BLaER1 (cell line): ENCODE data around the gene ZNF329.

ENCODE experiments used
- H3K27ac ChIP-seq: shearing (Covaris generic); formaldehyde crosslinking; 2 replicates; pipeline ENCODE4 v1.8.1; 2022
- H3K27me3 ChIP-seq: shearing (Covaris generic); formaldehyde crosslinking; 2 replicates; pipeline ENCODE4 v1.8.1; 2022
- H3K36me3 ChIP-seq: shearing (Covaris generic); formaldehyde crosslinking; 2 replicates; pipeline ENCODE4 v1.8.1; 2022
- H3K4me1 ChIP-seq: shearing (Covaris generic); formaldehyde crosslinking; 2 replicates; pipeline ENCODE4 v1.8.1; 2022
- H3K4me2 ChIP-seq: shearing (Covaris generic); formaldehyde crosslinking; 2 replicates; pipeline ENCODE4 v1.8.1; 2022
- H3K4me3 ChIP-seq: shearing (Covaris generic); formaldehyde crosslinking; 2 replicates; pipeline ENCODE4 v1.8.1; 2022
- H3K9ac ChIP-seq: shearing (Covaris generic); formaldehyde crosslinking; 2 replicates; pipeline ENCODE4 v1.8.1; 2022
- H3K9me3 ChIP-seq: shearing (Covaris generic); formaldehyde crosslinking; 2 replicates; pipeline ENCODE4 v1.8.1; 2022
- H4K20me1 ChIP-seq: shearing (Covaris generic); formaldehyde crosslinking; 2 replicates; pipeline ENCODE4 v1.8.1; 2022
- Cebpa-rat ChIP-seq: shearing (Covaris generic); IDR thresholded peaks from 2 replicates; pipeline ENCODE4 v1.8.1; 2022

Gene ZNF329

DNA sequence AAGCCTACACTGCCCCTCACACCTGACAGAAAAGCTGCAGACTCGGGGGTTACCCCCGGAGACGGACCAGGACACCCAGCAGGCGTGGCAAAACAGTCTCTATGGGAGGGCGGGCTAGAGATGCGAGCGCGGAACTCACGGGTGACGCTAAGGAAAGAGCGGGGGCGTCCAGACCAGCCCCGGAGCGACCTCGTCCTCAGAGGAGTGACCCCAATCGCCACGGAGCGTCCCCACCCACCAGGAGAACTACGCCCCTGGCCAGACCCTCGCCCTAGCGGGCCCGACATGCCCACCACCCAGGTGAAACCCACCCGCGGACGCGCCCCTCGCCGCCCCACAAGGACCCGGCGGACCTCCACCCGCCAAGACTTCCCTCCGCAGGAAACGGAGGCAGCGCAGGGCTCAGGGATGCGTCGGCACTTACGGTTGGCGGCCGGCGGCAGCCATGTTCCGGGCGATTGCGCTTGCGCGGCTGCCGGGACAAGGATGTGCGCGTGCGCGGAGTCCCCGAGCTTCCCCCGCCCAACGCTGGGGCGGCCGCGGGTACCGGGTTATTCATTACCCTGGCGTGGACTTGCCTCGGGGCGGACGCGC is at the start of gene ZNF329:
Gene ZNF329, minus strand, starts transcription at position 462 of the 594 bp plus-strand sequence. CDS start 21,286 bp downstream, outside the sequence.
- Histone ChIP-seq H3K27me3 (no peaks in the 10 kb centered on the region), H4K20me1 (no peaks in the 10 kb centered on the region), H3K4me1 (peaks cover 32% of the 10 kb centered on the region), H3K27ac (peak within 1 kb of the TSS; percentile 88), H3K4me3 (peak within 1 kb of the TSS; percentile 82), H3K9me3 (peaks cover 31% of the 10 kb centered on the region), H3K36me3 (peaks cover 14% of the 10 kb centered on the region), H3K9ac (peak within 1 kb of the TSS; percentile 89), H3K4me2 (peak within 1 kb of the TSS; percentile 88)
- TF ChIP-seq Cebpa-rat = no peak

DNA sequence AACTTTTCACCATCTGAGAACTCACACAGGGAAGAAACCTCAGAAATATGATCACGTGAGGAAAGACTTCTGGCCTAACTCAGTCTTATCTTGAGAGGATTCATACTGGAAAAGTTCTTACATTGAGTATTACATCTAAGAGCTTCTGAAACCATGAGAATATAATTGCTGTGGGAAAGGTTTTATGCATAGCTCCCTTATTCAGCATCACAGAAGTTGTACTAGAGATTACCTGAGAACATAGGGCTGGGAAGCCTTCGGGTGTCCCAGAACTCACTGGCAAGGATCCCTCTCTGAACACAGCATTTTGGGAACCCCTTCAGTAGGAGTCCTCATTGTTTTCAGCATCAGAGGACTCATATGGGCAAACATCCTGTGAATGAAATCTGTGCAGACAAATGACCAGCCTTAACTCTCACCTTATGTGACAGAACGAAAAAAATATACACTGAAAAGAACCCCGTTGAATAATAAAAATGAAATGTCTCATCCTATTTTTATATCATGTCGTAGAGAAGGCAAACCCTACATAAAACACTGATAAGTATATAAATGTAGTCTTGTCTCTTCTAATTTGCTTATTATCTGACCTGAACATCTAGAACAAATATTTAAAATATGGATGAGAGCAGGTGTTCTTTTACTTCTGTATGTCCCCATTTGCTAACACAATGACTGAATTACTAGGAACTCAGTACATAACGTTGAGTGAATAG is 46.5 kb upstream of the ZNF329 start:
- no peaks in the 10 kb centered on the region for H4K20me1 ChIP-seq
- 0 out of 2 replicates have a peak, but pooled peaks cover 4% of the 10 kb centered on the region for H3K27me3 ChIP-seq
- H3K4me1 ChIP-seq = no peaks in the 10 kb centered on the region
- peaks cover 100% of the 10 kb centered on the region for H3K9me3 ChIP-seq
- H3K4me2 ChIP-seq = no peak overlapping the region
- H3K36me3 ChIP-seq = peaks cover 100% of the 10 kb centered on the region
- H3K9ac ChIP-seq = no peak overlapping the region
- H3K4me3 ChIP-seq = peak overlapping the region; percentile 41
- TF ChIP-seq Cebpa-rat = no peak
- H3K27ac ChIP-seq = no peak overlapping the region

DNA sequence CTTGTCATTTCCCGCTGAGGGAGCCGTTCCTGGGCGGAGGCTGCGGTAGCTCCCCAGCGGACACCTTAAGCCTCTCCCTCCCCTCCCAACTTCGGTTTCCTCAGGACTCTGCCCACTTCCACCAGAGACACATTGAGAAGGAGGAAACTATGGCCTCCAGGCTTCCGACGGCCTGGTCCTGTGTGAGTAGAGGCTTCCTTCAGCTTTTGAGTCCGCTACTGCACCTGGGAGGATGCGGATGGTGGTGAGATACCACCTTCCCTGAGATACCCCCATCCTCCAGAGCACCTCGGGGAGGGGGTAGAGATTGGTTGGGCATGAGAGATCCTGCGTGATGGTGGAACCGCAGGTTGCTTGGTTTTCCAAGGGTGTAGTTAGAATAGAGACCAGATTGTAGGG is 33.2 kb upstream of the ZNF329 start:
- Histone ChIP-seq H3K27ac (peak overlapping the region; percentile 99), H3K4me1 (peaks cover 11% of the 10 kb centered on the region), H3K9me3 (peaks cover 91% of the 10 kb centered on the region), H3K9ac (peak overlapping the region; percentile 95), H3K4me2 (peak overlapping the region; percentile 83), H3K36me3 (peaks cover 70% of the 10 kb centered on the region), H3K4me3 (peak overlapping the region; percentile 91), H3K27me3 (no peaks in the 10 kb centered on the region), H4K20me1 (no peaks in the 10 kb centered on the region)
- no peak for TF ChIP-seq Cebpa-rat

DNA sequence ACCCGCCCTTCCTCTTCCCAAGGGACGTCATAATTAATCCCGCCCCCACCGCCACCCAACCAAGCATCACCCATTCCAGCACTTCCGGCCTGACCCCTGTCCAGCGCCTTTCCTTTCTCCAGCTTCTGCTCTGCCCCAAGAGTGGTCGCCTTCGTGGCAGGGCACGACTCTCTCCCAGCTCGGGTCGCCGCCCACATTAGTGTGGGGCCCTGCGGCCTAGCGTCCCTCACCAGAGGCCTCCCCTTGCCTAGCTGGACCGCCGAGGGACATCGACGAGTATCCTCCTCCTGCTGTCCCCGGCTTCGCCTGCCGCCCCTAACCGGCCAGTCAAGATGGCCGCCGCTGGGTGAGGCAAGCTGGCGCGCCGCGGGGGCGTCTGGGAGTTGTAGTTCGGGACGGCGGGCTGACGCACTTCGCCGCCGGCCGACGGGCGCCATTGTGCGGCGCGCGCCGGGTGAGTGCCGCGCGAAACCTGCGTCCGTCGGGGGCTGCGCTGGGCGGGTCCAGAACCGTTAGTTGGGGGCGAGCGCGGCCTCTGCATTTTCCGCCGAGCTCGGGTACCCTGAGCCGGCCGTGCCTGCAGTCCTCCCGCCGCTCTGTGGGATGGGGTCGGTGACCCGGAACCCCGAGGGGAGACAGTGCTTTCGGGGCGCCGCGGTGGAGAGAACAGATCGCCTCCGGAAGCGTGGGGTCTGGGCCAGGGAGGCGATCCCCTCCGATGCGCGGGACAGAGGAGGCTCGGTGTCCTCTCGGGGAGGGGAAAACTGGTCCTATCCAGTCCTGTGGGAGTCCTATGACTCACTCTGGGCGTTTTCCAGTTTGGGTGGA is 32.6 kb upstream of the ZNF329 start, which contains the start of gene ZNF274:
Gene ZNF274, plus strand, starts transcription at position 73 of the 828 bp plus-strand sequence. CDS start 905 bp downstream, outside the sequence.
- Histone ChIP-seq H3K27me3 (no peaks in the 10 kb centered on the region), H3K4me3 (peak within 1 kb of the TSS; percentile 91), H4K20me1 (no peaks in the 10 kb centered on the region), H3K9me3 (peaks cover 92% of the 10 kb centered on the region), H3K36me3 (peaks cover 72% of the 10 kb centered on the region), H3K27ac (peak within 1 kb of the TSS; percentile 99), H3K4me1 (peaks cover 11% of the 10 kb centered on the region), H3K4me2 (peak within 1 kb of the TSS; percentile 83), H3K9ac (peak within 1 kb of the TSS; percentile 95)
- no peak for TF ChIP-seq Cebpa-rat

DNA sequence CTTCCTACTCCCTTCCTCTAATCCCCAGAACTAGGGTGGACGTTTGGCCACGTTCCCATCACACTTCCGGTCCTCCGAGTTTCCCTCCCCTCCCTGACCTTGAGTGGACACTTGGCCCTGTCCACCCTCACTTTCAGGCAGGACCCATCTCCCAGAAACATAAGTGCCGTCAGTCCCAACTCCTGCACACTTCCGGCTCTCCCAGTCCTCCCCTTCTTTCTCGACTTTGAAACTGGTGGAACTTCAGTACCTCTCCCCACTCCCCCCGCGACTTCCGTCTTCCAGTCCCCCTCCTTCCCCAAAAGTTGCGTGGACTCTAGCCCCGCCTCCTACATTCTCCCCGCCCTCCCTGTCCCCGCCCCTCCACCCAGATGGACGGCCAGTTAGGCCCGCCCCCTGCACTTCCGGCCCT is 32.0 kb upstream of the ZNF329 start:
- Histone ChIP-seq H3K36me3 (peaks cover 72% of the 10 kb centered on the region), H3K4me3 (peak overlapping the region; percentile 91), H3K27ac (peak overlapping the region; percentile 99), H3K9ac (peak overlapping the region; percentile 95), H3K27me3 (no peaks in the 10 kb centered on the region), H3K9me3 (peaks cover 92% of the 10 kb centered on the region), H3K4me1 (peaks cover 11% of the 10 kb centered on the region), H4K20me1 (no peaks in the 10 kb centered on the region), H3K4me2 (peak overlapping the region; percentile 83)
- no peak for TF ChIP-seq Cebpa-rat

DNA sequence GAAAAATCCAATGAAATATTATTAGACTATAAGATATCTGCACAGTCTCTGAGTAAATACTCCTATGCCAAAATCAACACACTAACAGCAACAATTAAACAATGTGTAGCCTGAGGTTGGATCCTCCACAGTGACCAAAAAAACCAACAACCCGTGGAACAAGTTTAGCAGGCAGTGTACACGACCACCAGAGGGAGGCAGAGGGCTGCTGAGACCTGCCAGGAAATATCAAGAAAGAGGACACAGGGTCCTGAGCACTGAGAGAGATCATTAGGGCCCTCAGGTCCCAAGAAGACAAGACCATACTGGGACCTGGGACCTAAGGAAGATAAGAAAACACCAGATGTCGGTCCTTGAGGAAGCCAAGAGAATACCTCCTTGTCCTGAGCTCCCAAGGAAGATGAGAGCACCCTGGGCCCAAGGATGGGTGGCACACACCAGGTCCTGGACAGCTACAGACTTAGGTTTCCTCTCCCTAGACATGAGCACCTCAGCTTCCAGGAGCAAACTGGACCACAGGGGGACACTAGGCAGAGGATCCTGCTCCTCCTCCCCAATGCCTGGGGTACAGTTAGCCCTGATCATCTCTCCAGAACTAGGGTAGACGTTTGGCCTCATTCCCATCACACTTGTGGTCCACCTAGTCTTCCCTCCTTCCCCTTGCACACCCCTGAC is 31.4 kb upstream of the ZNF329 start:
- Histone ChIP-seq H3K36me3 (peaks cover 69% of the 10 kb centered on the region), H3K27ac (peak overlapping the region; percentile 99), H3K9me3 (peaks cover 92% of the 10 kb centered on the region), H3K4me1 (peaks cover 11% of the 10 kb centered on the region), H3K4me3 (peak overlapping the region; percentile 91), H3K27me3 (no peaks in the 10 kb centered on the region), H4K20me1 (no peaks in the 10 kb centered on the region), H3K9ac (peak overlapping the region; percentile 57), H3K4me2 (peak overlapping the region; percentile 83)
- no peak for TF ChIP-seq Cebpa-rat

DNA sequence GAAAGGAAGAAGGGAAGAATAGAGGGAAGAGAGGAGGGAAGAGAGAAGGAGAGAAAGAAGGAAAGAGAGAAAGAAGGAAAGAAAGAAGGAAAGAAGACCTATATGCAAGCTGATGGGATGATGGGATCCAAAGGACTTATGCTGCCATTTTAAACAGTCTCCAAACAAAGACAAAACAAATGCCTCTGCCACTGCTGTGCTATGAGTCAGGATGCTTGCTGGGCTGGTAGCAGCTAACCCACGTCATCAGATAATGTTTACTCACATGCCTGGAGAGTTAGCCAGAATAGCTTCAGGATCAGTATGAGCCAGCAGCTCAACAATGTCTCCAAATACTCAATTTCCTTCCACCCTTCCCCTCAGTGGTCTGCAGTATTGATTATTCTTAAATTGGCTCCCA is 20.3 kb upstream of the ZNF329 start:
- Histone ChIP-seq H4K20me1 (no peaks in the 10 kb centered on the region), H3K4me1 (peaks cover 9% of the 10 kb centered on the region), H3K9me3 (peaks cover 98% of the 10 kb centered on the region), H3K36me3 (0 out of 2 replicates have a peak, but pooled peaks cover 10% of the 10 kb centered on the region), H3K27me3 (no peaks in the 10 kb centered on the region), H3K27ac (no peak overlapping the region), H3K4me3 (no peak overlapping the region), H3K4me2 (no peak overlapping the region), H3K9ac (no peak overlapping the region)
- TF ChIP-seq Cebpa-rat = no peak

DNA sequence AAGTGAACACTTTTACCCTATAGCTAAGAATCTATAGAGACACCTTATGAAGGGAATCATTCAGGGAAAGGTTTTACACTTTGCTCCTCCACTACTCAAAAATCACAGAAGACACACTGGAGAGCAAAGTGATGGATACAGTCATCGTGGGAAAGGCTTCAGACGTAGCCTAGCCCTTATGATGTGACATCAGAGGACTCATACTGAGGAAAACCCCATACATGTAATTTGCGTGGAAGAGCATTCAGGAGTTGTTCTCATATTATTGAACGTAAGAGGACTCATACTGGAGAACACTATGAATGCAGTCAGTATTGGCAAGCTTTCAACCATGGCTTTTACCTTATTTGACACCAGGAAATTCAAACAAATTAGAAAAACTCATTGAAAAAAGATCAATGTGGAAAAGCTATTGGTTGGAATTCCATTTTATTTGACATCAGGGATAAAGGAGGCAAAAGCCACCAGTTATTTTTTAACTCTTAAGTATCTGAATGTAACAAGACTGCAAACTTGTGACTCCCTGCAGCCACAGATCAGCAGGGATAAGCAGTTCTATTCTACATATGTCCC is 16.2 kb upstream of the ZNF329 start:
- Histone ChIP-seq H3K27ac (no peak overlapping the region), H3K4me3 (no peak overlapping the region), H3K27me3 (no peaks in the 10 kb centered on the region), H3K4me2 (no peak overlapping the region), H3K9me3 (peaks cover 97% of the 10 kb centered on the region), H3K36me3 (no peaks in the 10 kb centered on the region), H3K9ac (no peak overlapping the region), H4K20me1 (no peaks in the 10 kb centered on the region), H3K4me1 (no peaks in the 10 kb centered on the region)
- TF ChIP-seq Cebpa-rat = no peak

DNA sequence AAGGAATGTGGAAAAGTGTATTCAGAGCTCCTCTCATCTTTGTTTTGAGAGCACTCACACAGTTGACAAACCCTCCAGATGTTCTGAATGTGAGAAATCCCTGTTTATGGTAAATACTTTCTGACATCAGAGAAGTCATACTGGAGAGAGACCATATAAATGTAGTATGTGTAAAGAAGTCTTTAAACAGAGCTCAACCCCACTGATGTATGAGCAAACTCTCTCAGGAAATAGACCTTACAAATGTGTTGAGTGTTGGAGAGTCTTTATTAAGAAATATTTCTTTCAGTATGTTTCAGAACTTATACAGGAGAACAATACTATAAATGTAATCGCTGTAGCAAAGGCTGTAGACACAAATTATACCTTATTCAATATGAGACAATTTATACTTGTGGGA is 15.7 kb upstream of the ZNF329 start:
- no peak overlapping the region for H3K4me2 ChIP-seq
- H3K4me3 ChIP-seq = no peak overlapping the region
- no peaks in the 10 kb centered on the region for H3K27me3 ChIP-seq
- peaks cover 97% of the 10 kb centered on the region for H3K9me3 ChIP-seq
- no peak for TF ChIP-seq Cebpa-rat
- H3K27ac ChIP-seq = no peak overlapping the region
- H4K20me1 ChIP-seq = no peaks in the 10 kb centered on the region
- no peaks in the 10 kb centered on the region for H3K4me1 ChIP-seq
- H3K9ac ChIP-seq = no peak overlapping the region
- H3K36me3 ChIP-seq = no peaks in the 10 kb centered on the region
